NOMO-1 treated with dmso at 0.1 percent for 144 hours (cell line): ENCODE data around the gene PHLDB1.
"Not testable (repeated sequence)": the region's sequence is repeated elsewhere in the genome, so short reads cannot be mapped to it uniquely, and the experiment has no call there.

Experiments
- DNase-seq: peaks from one replicate; lab custom pipeline; 2025; ENCODE audit not compliant: unreplicated experiment; lab: John Stamatoyannopoulos, UW

Gene PHLDB1

GRCh38 chr11:118658429-118659313, 51.3 kb downstream of the PHLDB1 start:
- DNase-seq = no peak

- peak; percentile 83 for DNase-seq
Measured at GRCh38 chr11:118659314-118659952, 52.0 kb downstream of the PHLDB1 start.

- no peak for DNase-seq
Measured at GRCh38 chr11:118659953-118660680, 52.7 kb downstream of the PHLDB1 start.

GRCh38 chr11:118660681-118661424, 53.4 kb downstream of the PHLDB1 start:
- DNase-seq = no peak

GRCh38 chr11:118661425-118662301, 54.2 kb downstream of the PHLDB1 start:
- DNase-seq = no peak

GRCh38 chr11:118662401-118663271, 55.2 kb downstream of the PHLDB1 start:
- DNase-seq = no peak

GRCh38 chr11:118663381-118663780, 56.0 kb downstream of the PHLDB1 start:
- no peak for DNase-seq

GRCh38 chr11:118663902-118664301, 56.5 kb downstream of the PHLDB1 start:
- no peak for DNase-seq

- DNase-seq = no peak
Measured at GRCh38 chr11:118666371-118666770, 59.0 kb downstream of the PHLDB1 start.

- no peak for DNase-seq
Measured at GRCh38 chr11:118670063-118670462, 62.6 kb downstream of the PHLDB1 start.

GRCh38 chr11:118671254-118671653, 63.8 kb downstream of the PHLDB1 start:
- no peak for DNase-seq

GRCh38 chr11:118672846-118673245, 65.4 kb downstream of the PHLDB1 start:
- no peak for DNase-seq

- no peak for DNase-seq
Measured at GRCh38 chr11:118673361-118674081, 66.1 kb downstream of the PHLDB1 start.

- no peak for DNase-seq
Measured at GRCh38 chr11:118674082-118674435, 66.6 kb downstream of the PHLDB1 start.

GRCh38 chr11:118677977-118678376, 70.6 kb downstream of the PHLDB1 start:
- DNase-seq = no peak

GRCh38 chr11:118678908-118679307, 71.5 kb downstream of the PHLDB1 start:
- not testable (repeated sequence) for DNase-seq

- no peak for DNase-seq
Measured at GRCh38 chr11:118679483-118679882, 72.1 kb downstream of the PHLDB1 start, which contains the start of gene TREH. TREH (minus strand) TSS chr11:118679650; CDS start chr11:118679627, 23 bp downstream.

GRCh38 chr11:118682372-118682771, 75.0 kb downstream of the PHLDB1 start:
- DNase-seq = no peak
